Measurements from ENCODE around the gene CFAP20. TPM values are rescaled to one million over a fixed set of nuclear protein-coding genes. Genes with fewer than 3 reads are reported as not detected.
"Not testable (repeated sequence)": the region's sequence is repeated elsewhere in the genome, so short reads cannot be mapped to it uniquely, and the experiment has no call there.

Gene CFAP20
- total RNA-seq, 1 donor from 2014 or later, result 45.9 TPM

DNA sequence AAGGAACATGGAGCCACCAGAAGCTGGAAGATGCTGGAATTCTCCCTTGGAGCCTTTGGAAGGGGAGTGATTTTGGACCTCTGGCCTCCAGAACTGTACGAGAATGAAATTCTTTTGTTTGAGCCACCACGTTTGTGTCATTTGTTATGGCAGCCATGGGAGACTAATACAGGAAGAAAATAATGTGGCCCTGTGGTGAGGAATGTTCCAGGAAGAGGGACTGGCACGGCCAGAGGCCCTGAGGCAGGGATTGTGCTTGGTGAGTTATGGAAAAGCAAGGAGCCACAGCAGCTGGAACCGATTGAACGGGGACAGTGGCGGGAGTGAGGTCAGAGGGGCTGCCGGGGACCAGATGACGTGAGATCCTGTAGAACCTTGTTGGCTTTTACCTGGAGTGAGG, 51.4 kb downstream of the CFAP20 start:
- H3K9me3 Mint-ChIP-seq (ENCODE audit: low read depth), result peaks cover 11% of the 10 kb centered on the region
- peaks cover 4% of the 10 kb centered on the region for H3K36me3 Mint-ChIP-seq (ENCODE audit: insufficient read depth)
- H3K4me3 Mint-ChIP-seq (ENCODE audit: low read depth), result no peak overlapping the region
- peak overlapping the region; percentile 58 for H3K27ac Mint-ChIP-seq
- no peaks in the 10 kb centered on the region for H3K4me1 Mint-ChIP-seq (ENCODE audit: low read depth)
- no peaks in the 10 kb centered on the region for H3K27me3 Mint-ChIP-seq
- DNase-seq (ENCODE audit: low spot score, unreplicated experiment), result no peak
- TF ChIP-seq, protein P1, sequence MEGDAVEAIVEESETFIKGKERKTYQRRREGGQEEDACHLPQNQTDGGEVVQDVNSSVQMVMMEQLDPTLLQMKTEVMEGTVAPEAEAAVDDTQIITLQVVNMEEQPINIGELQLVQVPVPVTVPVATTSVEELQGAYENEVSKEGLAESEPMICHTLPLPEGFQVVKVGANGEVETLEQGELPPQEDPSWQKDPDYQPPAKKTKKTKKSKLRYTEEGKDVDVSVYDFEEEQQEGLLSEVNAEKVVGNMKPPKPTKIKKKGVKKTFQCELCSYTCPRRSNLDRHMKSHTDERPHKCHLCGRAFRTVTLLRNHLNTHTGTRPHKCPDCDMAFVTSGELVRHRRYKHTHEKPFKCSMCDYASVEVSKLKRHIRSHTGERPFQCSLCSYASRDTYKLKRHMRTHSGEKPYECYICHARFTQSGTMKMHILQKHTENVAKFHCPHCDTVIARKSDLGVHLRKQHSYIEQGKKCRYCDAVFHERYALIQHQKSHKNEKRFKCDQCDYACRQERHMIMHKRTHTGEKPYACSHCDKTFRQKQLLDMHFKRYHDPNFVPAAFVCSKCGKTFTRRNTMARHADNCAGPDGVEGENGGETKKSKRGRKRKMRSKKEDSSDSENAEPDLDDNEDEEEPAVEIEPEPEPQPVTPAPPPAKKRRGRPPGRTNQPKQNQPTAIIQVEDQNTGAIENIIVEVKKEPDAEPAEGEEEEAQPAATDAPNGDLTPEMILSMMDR (IDR thresholded peaks at IDR 0.05; ENCODE audit: unreplicated experiment), result no peak

- Mint-ChIP-seq H3K27me3 (no peaks in the 10 kb centered on the region), H3K4me3 (ENCODE audit: low read depth) (no peak overlapping the region), H3K36me3 (ENCODE audit: insufficient read depth) (peaks cover 4% of the 10 kb centered on the region), H3K9me3 (ENCODE audit: low read depth) (peaks cover 11% of the 10 kb centered on the region), H3K27ac (no peak overlapping the region), H3K4me1 (ENCODE audit: low read depth) (no peaks in the 10 kb centered on the region)
- DNase-seq (ENCODE audit: low spot score, unreplicated experiment), result no peak
- TF ChIP-seq, protein P1 (IDR thresholded peaks at IDR 0.05; ENCODE audit: unreplicated experiment), result no peak
Observed at GRCh38 chr16:58076514-58076913, 52.7 kb downstream of the CFAP20 start.

DNA sequence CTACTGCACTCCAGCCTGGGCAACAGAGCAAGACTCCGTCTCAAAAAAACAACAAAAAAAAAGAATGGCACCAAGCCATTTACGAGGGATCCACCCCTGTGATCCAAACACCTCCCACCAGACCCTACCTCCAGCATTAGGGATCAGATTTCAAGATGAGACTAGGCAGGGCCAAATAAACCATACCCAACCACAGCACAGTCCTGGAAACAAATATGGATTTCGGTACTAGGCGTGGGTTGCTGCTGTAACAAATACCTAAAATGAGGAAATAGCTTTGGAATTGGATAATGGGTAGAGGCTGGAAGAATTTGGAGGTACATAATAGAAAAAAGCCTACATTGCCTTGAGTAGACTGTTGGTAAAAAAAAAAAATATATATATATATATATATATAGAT, 54.5 kb downstream of the CFAP20 start:
- Mint-ChIP-seq H3K27ac (no peak overlapping the region), H3K36me3 (ENCODE audit: insufficient read depth) (peaks cover 4% of the 10 kb centered on the region), H3K9me3 (ENCODE audit: low read depth) (peaks cover 11% of the 10 kb centered on the region), H3K27me3 (no peaks in the 10 kb centered on the region), H3K4me3 (ENCODE audit: low read depth) (no peak overlapping the region), H3K4me1 (ENCODE audit: low read depth) (no peaks in the 10 kb centered on the region)
- TF ChIP-seq, protein P1 (IDR thresholded peaks at IDR 0.05; ENCODE audit: unreplicated experiment), result no peak
- DNase-seq (ENCODE audit: low spot score, unreplicated experiment), result no peak

DNA sequence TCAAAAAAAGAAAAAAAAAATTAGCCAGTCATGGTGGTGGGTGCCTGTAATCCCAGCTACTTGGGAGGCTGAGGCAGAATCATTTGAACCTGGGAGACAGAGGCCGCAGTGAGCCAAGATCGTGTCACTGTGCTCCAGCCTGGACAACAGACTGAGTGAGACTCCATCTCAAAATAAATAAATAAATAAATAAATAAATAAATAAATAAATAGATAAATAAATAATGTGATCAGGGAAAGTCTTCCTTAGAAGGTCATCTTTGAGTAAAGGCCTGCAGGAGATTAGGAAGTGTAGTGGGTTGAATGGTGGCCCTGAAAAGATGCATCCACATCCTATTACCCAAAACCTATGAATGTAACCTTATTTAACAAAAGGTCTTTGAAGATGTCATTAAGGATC, 56.1 kb downstream of the CFAP20 start:
- H3K4me3 Mint-ChIP-seq (ENCODE audit: low read depth); H3K27ac Mint-ChIP-seq; H3K27me3 Mint-ChIP-seq: not testable (repeated sequence)

GRCh38 chr16:58072134-58072533, 57.0 kb downstream of the CFAP20 start:
- H3K4me3 Mint-ChIP-seq (ENCODE audit: low read depth); H3K27ac Mint-ChIP-seq; H3K9me3 Mint-ChIP-seq (ENCODE audit: low read depth); DNase-seq (ENCODE audit: low spot score, unreplicated experiment); H3K27me3 Mint-ChIP-seq; H3K4me1 Mint-ChIP-seq (ENCODE audit: low read depth); H3K36me3 Mint-ChIP-seq (ENCODE audit: insufficient read depth): not testable (repeated sequence)

More for the DNA sequence above, 56.1 kb downstream of the CFAP20 start:
- not testable (repeated sequence) for H3K4me1 Mint-ChIP-seq (ENCODE audit: low read depth); DNase-seq (ENCODE audit: low spot score, unreplicated experiment); H3K36me3 Mint-ChIP-seq (ENCODE audit: insufficient read depth)
- peaks cover 11% of the 10 kb centered on the region for H3K9me3 Mint-ChIP-seq (ENCODE audit: low read depth)

GRCh38 chr16:58070585-58070984, 58.6 kb downstream of the CFAP20 start:
- H3K9me3 Mint-ChIP-seq (ENCODE audit: low read depth), result no peaks in the 10 kb centered on the region
- H3K27ac Mint-ChIP-seq, result no peak overlapping the region
- H3K4me1 Mint-ChIP-seq (ENCODE audit: low read depth), result no peaks in the 10 kb centered on the region
- DNase-seq (ENCODE audit: low spot score, unreplicated experiment), result no peak
- TF ChIP-seq, protein P1 (IDR thresholded peaks at IDR 0.05; ENCODE audit: unreplicated experiment), result no peak
- no peaks in the 10 kb centered on the region for H3K27me3 Mint-ChIP-seq
- H3K36me3 Mint-ChIP-seq (ENCODE audit: insufficient read depth), result no peaks in the 10 kb centered on the region
- H3K4me3 Mint-ChIP-seq (ENCODE audit: low read depth), result no peak overlapping the region

Other genes with a start within 250 kb of the CFAP20 start
- gene CNGB1, start 158.3 kb downstream of the CFAP20 start, total RNA-seq, result not detected in 2 replicates
- gene ZNF319, start 128.7 kb downstream of the CFAP20 start, total RNA-seq, result 12.4 and 14.9 TPM in 2 replicates
- 43.0 and 43.6 TPM in 2 replicates for gene USB1, start 128.0 kb downstream of the CFAP20 start, total RNA-seq
- 77.6 and 85.0 TPM in 2 replicates for gene MMP15, start 103.6 kb downstream of the CFAP20 start, total RNA-seq
- 99.9 and 101 TPM in 2 replicates for gene CSNK2A2, start 68.7 kb upstream of the CFAP20 start, total RNA-seq
- gene PRSS54, start 165.6 kb upstream of the CFAP20 start, total RNA-seq, result not detected in 2 replicates

Data from progenitor cell of endocrine pancreas (in vitro differentiated cells).